ENCODE measurements around the gene RAPGEF1.

Gene RAPGEF1

GRCh38 chr9:131619680-131620079, 120.2 kb downstream of the RAPGEF1 start:
- no peak for DNase-seq

GRCh38 chr9:131618785-131619184, 121.1 kb downstream of the RAPGEF1 start:
- DNase-seq, result no peak

- no peak for DNase-seq
These were observed 121.8 kb downstream of the RAPGEF1 start for GRCh38 chr9:131618071-131618479.

- DNase-seq, result no peak
These were observed 122.3 kb downstream of the RAPGEF1 start for GRCh38 chr9:131617611-131618010.

GRCh38 chr9:131616983-131617604, 122.8 kb downstream of the RAPGEF1 start:
- no peak for DNase-seq

GRCh38 chr9:131614340-131614915, 125.4 kb downstream of the RAPGEF1 start:
- DNase-seq, result no peak

GRCh38 chr9:131613921-131614320, 126.0 kb downstream of the RAPGEF1 start:
- DNase-seq, result no peak

- DNase-seq, result no peak
These were observed 127.0 kb downstream of the RAPGEF1 start for GRCh38 chr9:131612851-131613250.

- no peak for DNase-seq
These were observed 128.1 kb downstream of the RAPGEF1 start for GRCh38 chr9:131611586-131612315.

GRCh38 chr9:131610231-131610761, 129.6 kb downstream of the RAPGEF1 start:
- no peak for DNase-seq

- DNase-seq, result no peak
These were observed 130.6 kb downstream of the RAPGEF1 start for GRCh38 chr9:131609099-131609830.

GRCh38 chr9:131608493-131609037, 131.3 kb downstream of the RAPGEF1 start:
- DNase-seq, result no peak

- no peak for DNase-seq
These were observed 132.3 kb downstream of the RAPGEF1 start for GRCh38 chr9:131607591-131607990.

- no peak for DNase-seq
These were observed 132.8 kb downstream of the RAPGEF1 start for GRCh38 chr9:131606896-131607567.

- DNase-seq, result no peak
These were observed 133.9 kb downstream of the RAPGEF1 start for GRCh38 chr9:131605770-131606590.

GRCh38 chr9:131603711-131604439, 136.0 kb downstream of the RAPGEF1 start:
- no peak for DNase-seq

- no peak for DNase-seq
These were observed 136.7 kb downstream of the RAPGEF1 start for GRCh38 chr9:131603199-131603598.

GRCh38 chr9:131601683-131602181, 138.1 kb downstream of the RAPGEF1 start:
- DNase-seq, result no peak

- peak; percentile 8 for DNase-seq
These were observed 141.8 kb downstream of the RAPGEF1 start for GRCh38 chr9:131598121-131598520.

- no peak for DNase-seq
These were observed 142.6 kb downstream of the RAPGEF1 start for GRCh38 chr9:131597246-131597645.

- DNase-seq, result no peak
These were observed 143.5 kb downstream of the RAPGEF1 start for GRCh38 chr9:131596430-131596743.

All from CD4-positive, alpha-beta T cell treated with Interleukin-4 for 4 hours (primary cell).